HG03103 (cell line): ENCODE data around the gene DZIP1.
"Not testable (repeated sequence)": the region's sequence is repeated elsewhere in the genome, so short reads cannot be mapped to it uniquely, and the experiment has no call there.

Experiments used
- ATAC-seq: cut with Tn5 transposase; IDR thresholded peaks from one replicate; pipeline ENCODE4 v1.9.1; 2021; ENCODE audit warnings: low read depth; ENCODE audit not compliant: unreplicated experiment

DZIP1 gene, protein sequence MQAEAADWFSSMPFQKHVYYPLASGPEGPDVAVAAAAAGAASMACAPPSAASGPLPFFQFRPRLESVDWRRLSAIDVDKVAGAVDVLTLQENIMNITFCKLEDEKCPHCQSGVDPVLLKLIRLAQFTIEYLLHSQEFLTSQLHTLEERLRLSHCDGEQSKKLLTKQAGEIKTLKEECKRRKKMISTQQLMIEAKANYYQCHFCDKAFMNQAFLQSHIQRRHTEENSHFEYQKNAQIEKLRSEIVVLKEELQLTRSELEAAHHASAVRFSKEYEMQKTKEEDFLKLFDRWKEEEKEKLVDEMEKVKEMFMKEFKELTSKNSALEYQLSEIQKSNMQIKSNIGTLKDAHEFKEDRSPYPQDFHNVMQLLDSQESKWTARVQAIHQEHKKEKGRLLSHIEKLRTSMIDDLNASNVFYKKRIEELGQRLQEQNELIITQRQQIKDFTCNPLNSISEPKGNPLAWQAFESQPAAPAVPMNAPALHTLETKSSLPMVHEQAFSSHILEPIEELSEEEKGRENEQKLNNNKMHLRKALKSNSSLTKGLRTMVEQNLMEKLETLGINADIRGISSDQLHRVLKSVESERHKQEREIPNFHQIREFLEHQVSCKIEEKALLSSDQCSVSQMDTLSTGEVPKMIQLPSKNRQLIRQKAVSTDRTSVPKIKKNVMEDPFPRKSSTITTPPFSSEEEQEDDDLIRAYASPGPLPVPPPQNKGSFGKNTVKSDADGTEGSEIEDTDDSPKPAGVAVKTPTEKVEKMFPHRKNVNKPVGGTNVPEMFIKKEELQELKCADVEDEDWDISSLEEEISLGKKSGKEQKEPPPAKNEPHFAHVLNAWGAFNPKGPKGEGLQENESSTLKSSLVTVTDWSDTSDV

DNA sequence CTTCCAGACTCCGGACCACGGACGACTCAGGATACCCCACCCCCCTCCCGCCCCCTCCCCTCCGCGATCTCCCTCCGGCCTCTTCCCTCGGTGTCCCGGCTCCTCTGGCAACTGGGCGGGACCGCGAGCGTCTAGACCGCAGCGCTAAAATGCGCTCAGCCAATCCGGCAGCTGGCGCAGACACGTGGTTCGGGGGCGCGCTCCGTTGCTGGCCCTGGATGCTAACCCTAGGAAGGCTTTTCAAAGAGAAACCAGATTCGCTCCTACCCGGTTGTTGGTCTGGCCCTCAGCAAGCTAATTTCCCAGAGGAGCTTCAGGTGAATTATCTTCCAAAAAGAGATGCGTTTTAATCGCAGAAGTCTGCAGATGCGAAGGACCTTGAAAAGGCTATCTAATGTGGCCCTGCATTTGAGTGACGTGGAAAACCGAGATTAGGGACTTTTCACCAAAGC lies at the start of gene DZIP1:
DZIP1 (minus strand) TSS at position 106 of the 452 bp plus-strand sequence. CDS start 2,677 bp downstream, outside the sequence.
- no peak for ATAC-seq

DNA sequence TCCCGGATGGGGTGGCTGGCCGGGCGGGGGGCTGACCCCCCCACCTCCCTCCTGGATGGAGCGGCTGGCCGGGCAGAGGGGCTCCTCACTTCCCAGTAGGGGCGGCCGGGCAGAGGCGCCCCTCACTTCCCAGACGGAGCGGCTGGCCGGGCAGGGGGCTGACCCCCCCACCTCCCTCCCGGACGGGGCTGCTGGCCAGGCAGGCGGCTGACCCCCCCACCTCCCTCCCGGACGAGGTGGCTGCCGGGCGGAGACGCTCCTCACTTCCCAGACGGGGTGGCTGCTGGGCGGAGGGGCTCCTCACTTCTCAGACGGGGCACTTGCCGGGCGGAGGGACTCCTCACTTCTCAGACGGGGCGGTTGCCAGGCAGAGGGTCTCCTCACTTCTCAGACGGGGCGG lies 46.5 kb upstream of the DZIP1 start:
- not testable (repeated sequence) for ATAC-seq

DNA sequence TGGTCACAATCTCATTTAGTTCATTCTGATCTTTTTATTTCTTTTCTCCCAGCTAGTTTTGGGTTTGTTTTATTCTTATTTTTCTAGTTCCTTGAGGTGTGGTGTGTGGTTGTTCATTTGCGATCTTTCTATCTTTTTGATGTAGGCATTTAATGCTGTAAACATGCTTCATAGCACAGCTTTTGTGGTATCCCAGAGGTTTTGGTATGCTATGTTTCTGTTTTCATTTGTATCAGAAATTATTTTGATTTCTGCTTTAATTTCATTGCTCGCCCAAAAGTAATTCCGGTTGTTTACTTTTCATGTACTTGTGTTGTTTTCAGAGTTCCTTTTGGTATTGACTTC lies 45.0 kb upstream of the DZIP1 start:
- no peak for ATAC-seq

DNA sequence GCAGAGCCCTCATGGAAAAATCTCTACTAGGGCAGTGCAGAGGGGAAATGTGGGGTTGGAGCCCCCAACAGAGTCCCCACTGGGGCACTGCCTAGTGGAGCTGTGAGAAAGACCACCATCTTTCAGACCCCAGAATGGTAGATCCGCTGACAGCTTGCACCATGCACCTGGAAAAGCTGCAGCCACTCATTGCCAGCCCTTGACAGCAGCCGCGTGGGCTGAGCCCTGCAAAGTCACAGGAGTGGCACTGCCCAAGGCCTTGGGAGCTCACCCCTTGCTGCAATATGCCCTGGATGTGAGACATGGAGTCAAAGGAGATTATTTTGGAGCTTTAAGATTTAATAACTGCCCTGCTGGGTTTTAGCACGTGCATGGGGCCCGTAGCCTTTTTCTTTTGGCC lies 40.5 kb upstream of the DZIP1 start:
- ATAC-seq = not testable (repeated sequence)

DNA sequence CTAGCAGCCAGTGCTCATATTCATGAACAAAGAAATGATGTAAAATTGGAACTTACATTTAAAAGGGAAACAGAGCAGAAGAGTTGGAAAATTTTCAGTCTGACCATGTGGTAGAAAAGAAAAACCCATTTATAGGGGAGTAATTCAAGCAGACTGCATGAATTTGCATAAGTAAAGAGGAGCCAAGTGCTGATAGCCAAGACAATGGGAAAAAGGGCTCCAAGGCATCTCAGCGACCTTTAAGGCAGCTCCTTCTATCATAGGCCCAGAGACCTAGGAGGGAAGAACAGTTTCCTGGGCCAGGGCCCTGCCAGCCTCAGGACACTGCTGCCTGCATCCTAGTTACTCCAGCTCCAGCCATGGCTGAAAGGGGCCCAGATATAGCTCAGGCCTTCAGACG lies 39.9 kb upstream of the DZIP1 start:
- no peak for ATAC-seq

DNA sequence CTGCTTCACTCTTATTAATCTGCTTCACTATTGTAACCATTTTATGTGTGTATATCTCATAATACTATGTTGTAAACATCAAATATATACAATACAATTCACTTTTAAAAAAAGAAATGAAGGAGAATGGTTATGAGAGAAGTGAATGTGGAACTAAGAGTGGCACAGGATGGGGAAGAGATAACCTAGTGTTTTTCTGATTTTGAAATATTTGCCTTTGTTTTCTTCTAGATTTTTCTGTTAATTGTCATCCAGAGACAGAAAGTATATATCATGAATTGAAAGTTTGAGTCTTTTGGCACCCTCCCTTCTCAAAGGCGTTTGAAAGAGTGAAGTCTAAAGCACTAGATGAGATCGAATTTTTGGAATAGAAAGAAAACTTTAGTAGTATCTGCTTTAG lies 35.2 kb upstream of the DZIP1 start:
- ATAC-seq = no peak

DNA sequence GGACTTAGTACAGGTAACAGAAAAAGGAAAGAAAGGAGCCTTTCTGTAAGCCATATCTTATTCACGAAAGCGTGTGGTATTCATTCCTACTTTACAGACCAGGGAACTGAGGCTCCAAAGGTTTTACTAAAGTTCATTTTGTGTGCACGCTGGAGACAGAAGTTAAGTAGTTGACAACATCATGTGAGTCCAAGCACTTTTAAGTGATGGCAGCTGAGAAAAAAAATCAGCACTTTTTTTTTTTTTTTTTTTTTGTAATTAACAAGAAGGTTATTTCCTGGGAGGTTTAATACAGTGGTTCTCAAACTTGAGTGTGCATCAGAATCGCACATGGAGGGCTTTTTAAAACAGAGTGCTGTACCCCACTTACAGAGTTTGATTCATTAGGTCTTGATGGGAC lies 34.5 kb upstream of the DZIP1 start:
- ATAC-seq = no peak

DNA sequence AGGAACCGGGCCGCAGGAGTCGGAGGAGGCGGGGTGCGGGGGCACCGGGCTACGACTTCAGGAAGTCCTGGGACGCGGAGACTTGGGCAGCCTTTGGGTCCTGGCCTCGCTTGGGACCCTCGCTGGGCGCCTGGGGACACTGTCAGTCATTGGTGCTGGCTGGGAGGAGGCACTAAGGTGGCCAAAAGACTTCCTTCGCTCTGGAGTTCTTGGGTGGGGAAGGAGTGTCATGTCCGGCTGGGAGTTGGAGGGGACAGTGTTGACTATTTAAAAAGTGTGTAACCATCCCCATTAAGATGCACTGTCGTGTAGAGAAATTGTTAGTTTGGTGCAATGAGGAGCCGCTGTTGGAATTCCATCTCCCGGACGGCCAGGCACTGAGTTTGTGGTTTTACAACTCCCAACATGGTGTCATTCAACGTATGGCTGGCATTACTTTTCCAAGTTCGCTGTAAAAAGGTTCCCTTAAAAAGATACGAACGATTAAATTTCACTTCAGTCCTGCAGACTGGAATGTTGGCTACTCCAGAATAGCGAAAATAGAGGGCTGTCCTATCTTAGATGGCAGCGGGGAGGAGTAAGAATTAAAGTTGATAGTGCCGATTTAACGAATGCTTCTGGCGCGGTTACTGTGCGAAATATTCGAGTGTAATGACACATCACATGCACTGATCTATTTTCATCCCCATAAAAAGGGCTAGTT lies 33.2 kb upstream of the DZIP1 start:
- ATAC-seq = no peak

DNA sequence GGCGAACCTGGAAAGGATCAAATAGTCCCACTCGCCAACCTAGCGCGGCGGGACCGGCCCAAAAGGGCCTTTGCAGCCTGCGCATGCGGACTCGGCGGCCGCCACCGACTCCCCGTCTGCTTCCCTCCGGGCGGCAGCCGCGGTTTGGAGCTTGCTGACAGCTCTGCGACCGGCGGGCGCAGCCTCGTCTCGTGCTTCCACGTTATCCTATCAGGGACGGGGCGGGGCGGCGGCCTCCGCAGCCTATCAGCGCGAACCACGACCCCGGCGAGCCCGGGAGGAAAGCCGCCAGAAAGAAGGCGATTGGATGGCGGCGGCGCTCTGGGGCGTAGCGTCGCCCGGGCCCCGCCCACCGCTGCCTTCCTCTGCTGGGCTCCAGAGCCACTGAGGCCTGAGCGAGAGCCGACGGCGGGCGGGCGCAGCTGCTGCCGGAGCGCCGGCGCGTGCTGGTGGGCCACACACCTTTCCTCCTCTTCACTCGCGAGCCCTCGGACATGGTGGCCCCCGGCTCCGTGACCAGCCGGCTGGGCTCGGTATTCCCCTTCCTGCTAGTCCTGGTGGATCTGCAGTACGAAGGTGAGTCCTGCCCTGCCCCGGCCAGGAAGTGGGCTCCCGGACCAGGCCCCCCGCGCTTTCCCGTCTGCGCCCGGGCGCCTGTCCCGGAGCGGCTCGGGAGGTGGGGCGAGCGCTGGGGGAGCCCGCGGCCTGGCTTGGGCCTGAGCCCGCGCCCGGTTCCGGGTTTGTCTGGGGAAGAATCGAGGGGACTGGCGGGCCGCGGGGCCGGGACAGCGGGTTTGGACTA lies 32.5 kb upstream of the DZIP1 start, which contains the start of gene DNAJC3:
DNAJC3 (plus strand) TSS at position 378 of the 802 bp plus-strand sequence; CDS start at position 495, 117 bp downstream.
- ATAC-seq = peak; percentile 91

DNA sequence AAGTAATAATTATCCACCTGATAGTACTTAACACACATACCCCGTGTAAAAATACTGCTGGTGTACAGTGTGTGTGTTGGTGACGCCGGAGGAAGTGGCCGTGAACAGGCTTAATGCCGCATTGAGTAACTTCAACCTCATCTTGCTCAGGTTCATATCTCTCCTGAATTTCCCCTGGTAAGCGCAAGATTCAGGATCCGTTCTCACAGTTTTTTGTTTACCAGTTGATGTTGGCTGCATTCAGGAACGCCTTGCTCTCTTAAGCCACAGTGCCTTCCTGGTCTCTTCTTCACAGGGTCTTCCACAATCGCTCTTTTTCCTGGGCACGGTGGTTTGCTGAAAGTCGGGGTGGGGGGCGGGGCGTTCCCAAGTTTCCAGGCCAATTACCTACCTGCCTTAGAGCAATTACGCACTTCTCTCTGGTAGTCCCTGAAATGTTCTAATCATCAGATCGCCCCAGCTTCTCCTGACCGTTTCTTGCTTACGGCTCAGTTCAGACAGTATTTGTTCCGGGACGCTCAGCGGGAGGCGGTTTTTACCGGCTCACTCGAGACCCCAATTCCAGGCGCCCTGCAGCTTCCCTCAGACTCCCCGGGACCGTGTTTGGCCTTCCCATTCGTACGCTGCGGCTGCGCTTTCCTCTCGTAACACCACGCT lies 31.7 kb upstream of the DZIP1 start:
- ATAC-seq = peak; percentile 11

DNA sequence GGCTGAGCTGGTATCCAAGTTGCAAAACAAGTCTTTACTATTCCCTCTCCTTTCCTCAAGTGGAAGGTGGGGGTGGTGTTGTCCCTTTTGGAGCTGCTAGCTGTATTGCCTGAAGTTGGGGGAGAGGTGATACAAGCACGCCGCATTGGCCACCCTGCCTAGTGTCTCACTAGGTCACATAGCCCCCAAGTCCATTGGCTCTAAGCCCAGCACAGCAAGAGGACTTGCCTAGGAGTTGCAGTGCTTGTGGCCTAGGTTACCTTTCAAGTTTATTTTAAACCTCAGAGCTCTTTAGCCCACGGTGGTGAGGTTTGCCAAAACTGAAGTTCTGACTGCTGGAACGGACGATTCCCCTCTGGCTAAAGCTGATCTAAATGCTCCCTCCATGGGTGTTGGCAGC lies 27.1 kb upstream of the DZIP1 start:
- ATAC-seq = no peak

DNA sequence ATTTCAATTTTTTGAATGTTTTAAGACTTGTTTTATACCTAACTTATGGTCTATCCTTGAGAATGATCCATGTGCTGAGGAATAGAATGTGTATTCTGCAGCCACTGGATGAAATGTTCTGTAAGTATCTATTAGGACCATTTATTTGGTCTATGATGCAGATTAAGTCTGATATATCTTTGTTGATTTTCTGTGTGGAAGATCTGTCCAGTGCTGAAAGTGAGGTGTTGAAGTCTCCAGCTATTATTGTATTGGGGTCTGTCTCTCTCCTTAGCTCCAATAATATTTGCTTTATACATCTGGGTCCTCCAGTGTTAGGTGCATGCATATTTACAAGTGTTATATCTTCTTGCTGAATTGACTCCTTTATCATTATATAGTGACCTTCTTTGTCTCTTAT lies 22.7 kb upstream of the DZIP1 start:
- ATAC-seq = not testable (repeated sequence)

DNA sequence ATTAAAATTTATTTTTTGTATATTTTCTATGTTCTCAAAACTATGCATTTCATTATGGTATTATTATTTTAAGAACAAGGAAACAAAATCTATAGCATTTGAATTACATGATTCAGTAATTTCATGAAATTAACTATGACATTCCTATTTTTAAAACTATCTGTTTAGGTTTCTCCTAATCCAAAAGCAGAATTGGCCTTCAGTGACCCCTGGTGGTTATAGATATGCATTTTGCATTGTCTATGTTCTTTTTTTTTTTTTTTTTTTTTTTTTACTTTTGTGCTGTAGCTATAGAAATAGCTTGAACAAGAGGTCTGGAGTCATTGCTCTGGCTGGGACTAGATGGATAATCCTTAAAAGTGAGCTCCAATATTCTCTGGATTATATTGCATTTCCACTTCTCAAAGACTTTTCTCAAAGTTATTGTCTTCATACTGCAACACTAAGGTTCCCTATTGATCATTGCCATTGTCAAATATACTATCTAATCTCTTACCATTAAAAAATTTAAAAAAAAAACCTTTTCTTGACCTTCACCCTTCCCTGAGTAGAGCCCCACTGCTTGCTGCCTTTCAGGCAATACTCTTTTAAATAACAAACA lies 16.6 kb upstream of the DZIP1 start:
- no peak for ATAC-seq

DNA sequence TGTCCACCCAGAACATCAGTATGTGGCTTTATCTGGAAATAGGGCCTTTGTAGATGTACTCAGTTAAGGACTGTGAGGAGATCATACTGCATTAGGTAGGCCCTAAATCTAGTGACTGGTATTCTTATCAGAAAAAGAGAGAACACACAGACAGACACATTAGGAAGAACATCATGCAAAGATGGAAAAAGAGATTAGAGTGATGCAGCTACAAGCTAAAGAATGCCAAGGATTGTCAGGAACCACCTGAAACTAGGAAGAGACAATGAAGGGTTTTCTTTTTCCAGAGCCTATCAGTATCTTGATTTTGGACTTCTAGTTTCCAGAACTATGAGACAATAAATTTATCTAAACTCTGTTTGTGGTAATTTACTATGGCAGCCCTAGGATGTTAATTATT lies 15.0 kb upstream of the DZIP1 start:
- no peak for ATAC-seq

DNA sequence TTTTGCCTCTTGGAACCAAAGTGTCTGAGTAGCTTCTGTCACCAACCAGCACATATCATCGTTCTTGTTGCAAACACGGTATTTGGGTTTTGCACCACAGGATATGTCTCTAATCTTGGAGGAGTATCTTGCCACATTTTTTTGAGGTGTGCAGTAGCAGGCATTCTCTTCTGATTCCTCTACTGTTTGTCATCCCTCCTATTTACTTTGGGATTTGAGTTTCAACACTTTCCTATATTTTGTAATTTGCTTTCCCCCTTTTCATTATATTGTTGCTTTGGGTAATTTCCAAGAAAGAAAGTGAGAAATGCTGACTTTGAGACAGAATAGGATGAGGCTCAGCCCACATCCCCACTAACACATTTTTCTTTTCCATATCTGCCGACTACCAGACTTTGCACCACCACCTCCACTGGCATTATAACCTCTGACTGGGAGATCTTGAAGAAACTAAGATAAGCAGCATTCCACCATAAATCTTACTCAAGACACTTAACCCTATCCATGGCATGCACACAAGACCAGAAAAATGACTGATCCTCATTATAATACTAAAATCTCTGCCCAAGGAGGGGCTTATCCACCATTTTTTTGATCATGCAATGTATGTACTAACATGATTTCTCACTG lies 12.0 kb upstream of the DZIP1 start:
- no peak for ATAC-seq

DNA sequence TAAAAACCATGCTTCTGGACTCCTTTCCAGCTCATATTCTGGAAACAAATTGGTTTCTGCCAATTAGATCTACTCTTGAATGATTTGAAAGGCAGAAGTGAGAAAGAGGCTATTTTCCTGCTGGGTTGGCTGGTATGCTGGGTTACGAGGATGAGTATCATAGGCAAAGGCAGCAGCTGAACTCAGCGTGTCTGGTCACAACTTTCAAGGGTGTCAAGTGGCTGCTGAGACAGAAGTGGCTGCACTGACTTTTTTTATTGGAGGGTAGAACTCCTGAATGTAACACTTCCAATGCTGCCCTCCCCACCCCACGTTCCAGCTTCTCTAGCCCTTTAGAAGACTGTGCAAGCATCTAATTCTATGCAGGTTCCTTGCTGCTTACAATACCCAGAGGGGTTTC lies 8.3 kb upstream of the DZIP1 start:
- no peak for ATAC-seq

DNA sequence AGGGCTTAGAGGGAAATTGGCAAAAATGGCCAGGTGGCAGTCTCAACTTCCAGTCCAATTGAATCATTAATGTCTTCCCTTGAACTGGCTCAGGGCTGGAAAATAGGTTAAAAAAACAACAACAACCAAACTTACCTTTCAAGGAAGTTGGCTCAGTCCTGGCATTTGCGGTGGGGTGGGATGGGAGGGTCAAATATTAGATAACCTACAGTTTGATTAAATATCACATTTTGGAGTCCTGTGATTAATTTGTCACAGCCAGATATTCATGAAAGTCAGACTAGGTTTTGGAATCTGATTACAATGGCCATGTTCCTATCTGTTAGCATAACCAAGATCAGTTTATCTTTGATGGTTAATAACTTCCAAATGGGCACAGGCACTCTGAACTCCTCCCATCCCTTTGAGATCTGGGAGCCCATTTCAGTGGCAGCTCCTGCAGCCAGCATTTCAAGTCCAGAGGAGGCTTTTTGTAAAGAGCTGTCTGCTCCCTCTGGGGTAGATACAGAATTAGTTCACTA lies 7.8 kb upstream of the DZIP1 start:
- ATAC-seq = no peak

DNA sequence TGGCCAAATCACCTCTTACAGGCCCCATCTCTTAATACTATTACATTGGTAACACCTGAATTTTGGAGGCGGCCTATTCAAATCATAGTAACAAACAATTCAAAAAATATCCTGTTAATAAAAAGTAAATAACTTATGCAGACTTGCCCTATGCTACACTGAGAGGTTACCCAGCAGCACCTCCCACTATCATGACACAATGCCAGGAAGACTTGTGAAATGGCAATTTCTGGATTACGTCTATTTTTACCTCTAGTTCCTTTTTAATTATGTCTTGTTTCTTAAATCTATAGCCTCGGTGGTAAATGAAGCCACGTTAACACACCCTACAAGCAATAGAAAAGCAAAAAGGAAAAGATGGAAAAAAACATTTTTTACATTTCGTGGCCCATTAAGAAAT lies 6.2 kb upstream of the DZIP1 start:
- ATAC-seq = no peak

DNA sequence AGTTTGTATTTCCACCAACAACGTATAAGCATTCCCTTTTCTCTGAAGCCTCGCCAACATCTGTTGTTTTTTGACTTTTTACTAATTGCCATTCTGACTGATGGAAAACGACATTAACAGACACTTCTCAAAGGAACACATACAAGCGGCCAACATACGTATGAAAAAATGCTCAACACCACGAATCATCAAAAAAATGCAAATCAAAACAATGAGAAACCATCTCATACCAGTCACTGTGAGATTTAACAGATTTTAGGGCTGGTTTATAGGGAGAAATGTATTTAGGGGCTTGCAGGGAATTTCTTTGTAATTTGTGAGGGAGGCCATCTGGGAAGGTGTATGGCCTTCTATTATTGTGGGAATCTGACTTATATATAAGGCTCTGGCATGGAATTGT lies 2.8 kb upstream of the DZIP1 start:
- no peak for ATAC-seq
